Measurements from ENCODE around the gene DPH7. TPM values are rescaled to one million over a fixed set of nuclear protein-coding genes. Genes with fewer than 3 reads are reported as not detected.

Gene DPH7
- total RNA-seq, 1 experiment from 2014 or later: 54.4 TPM

GRCh38 chr9:137607141-137607857, 28.6 kb upstream of the DPH7 start:
- Histone ChIP-seq H3K9me3 (ENCODE audit: control insufficient read depth in 1 of 2, insufficient read depth in 1 of 2, low read depth in 1 of 2, low read length in 2 of 2) (no peaks in the 10 kb centered on the region), H3K9ac (ENCODE audit: low read length) (peak overlapping the region; percentile 86), H3K27ac (ENCODE audit: low read depth, low read length) (peak overlapping the region; percentile 94; the same call in 1 of the 2 replicates), H3K9me2 (ENCODE audit: insufficient read depth) (no peaks in the 10 kb centered on the region), H4K20me1 (ENCODE audit: insufficient read depth) (no peaks in the 10 kb centered on the region), H2AFZ (ENCODE audit: low read depth, low read length, poor library complexity, severe bottlenecking) (no peak overlapping the region), H3K4me2 (ENCODE audit: low read length) (peak overlapping the region; percentile 98), H3K27me3 (ENCODE audit: insufficient read depth, low read length) (no peaks in the 10 kb centered on the region), H3K36me3 (ENCODE audit: control insufficient read depth in 1 of 2, insufficient read depth in 2 of 2, low read length in 2 of 2) (no peaks in the 10 kb centered on the region), H3K79me2 (ENCODE audit: insufficient read depth, low read length) (peaks cover 42% of the 10 kb centered on the region; the same call in 1 of the 2 replicates), H3K4me3 (replicated peaks in 1 of 2; ENCODE audit: low read depth in 1 of 2, low read length in 2 of 2) (peak overlapping the region; percentile 65 to 85), H3K4me1 (ENCODE audit: control insufficient read depth in 1 of 2, insufficient read depth in 2 of 2, low read length in 2 of 2) (peaks cover 32 to 70% of the 10 kb centered on the region in 2 experiments)
- DNase-seq (ENCODE audit: low read depth, low spot score): no peak
- ATAC-seq: no peak
- ChIA-PET POLR2A (no interaction called here), RAD21 (ENCODE audit: low non-redundant PET in 1 of 2, low total read pairs in 2 of 2, uncharacterized antibody in 2 of 2, unreplicated experiment in 2 of 2) (no interaction called here), CTCF (no interaction called here)
- BruUV-seq (replicated peaks): TSS peak; percentile 51
- intact Hi-C loops (cut with micrococcal nuclease): no loop called here
- no peak for TF ChIP-seq RAD21 (IDR thresholded peaks at IDR 0.05; ENCODE audit: low read depth)
- no peak for TF ChIP-seq CTCF (IDR thresholded peaks at IDR 0.05 in 2 of 3, conservative IDR thresholded peaks at IDR 0.05 in 1 of 3; ENCODE audit: borderline replicate concordance in 1 of 3, insufficient read depth in 1 of 3, low read depth in 2 of 3, low read length in 2 of 3)
- no peak for TF ChIP-seq FOSL1 (IDR thresholded peaks at IDR 0.05; ENCODE audit: low read depth)
- TF ChIP-seq SP1 (IDR thresholded peaks at IDR 0.05; ENCODE audit: low read depth): no peak
- TF ChIP-seq ZNF274 (IDR thresholded peaks at IDR 0.05; ENCODE audit: low read depth, low read length): no peak
- TF ChIP-seq CBX3 (IDR thresholded peaks at IDR 0.05; ENCODE audit: low read depth): no peak
- TF ChIP-seq SIN3A (IDR thresholded peaks at IDR 0.05; ENCODE audit: low read depth): no peak
- no peak for TF ChIP-seq ZFX (IDR thresholded peaks at IDR 0.05)
- no peak for TF ChIP-seq REST (IDR thresholded peaks at IDR 0.05; ENCODE audit: low read depth)
- no peak for TF ChIP-seq MAX (IDR thresholded peaks at IDR 0.05)
- no peak for TF ChIP-seq EZH2phosphoT487 (IDR thresholded peaks at IDR 0.05; ENCODE audit: borderline replicate concordance)

All from HCT116 (cell line).